Neutrophil (primary cell): ENCODE data around the gene SMARCA4.
"Not testable (repeated sequence)": the region's sequence is repeated elsewhere in the genome, so short reads cannot be mapped to it uniquely, and the experiment has no call there.

Experiments
- H3K27ac ChIP-seq: fragments of 200-600 bp; sonication (generic); 2 replicates; pipeline ENCODE4 v1.5.1; 2016; ENCODE audit warnings: mild to moderate bottlenecking, moderate library complexity
- H3K27me3 ChIP-seq: fragments of 200-600 bp; sonication (generic); 2 replicates; pipeline ENCODE4 v1.6.0; 2016; ENCODE audit warnings: mild to moderate bottlenecking
- H3K36me3 ChIP-seq: fragments of 200-600 bp; sonication (generic); 2 replicates; pipeline ENCODE4 v1.5.1; 2017
- H3K4me1 ChIP-seq, 2 experiments: fragments of 200-600 bp in 1 of 2; sonication (generic) in 1 of 2; 1 replicate in 1 of 2; 2 replicates in 1 of 2; pipeline versions ENCODE4 v1.5.1 to v1.6.1; 2013 to 2016; ENCODE audit warnings: low read depth in 1 of 2, low read length in 1 of 2, mild to moderate bottlenecking in 1 of 2, moderate library complexity in 1 of 2; ENCODE audit not compliant: control insufficient read depth in 1 of 2, insufficient read depth in 1 of 2
- H3K4me3 ChIP-seq, 2 experiments: fragments of 200-600 bp in 1 of 2; sonication (generic) in 1 of 2; 1 replicate in 1 of 2; 2 replicates in 1 of 2; pipeline ENCODE4 v1.5.1; 2013 to 2016; ENCODE audit warnings: low read depth in 1 of 2, low read length in 1 of 2, mild to moderate bottlenecking in 1 of 2, moderate library complexity in 1 of 2
- H3K9me3 ChIP-seq: fragments of 200-600 bp; sonication (generic); 2 replicates; pipeline ENCODE4 v1.5.1; 2016
- TF ChIP-seq, protein P1 (sequence below): fragments of 200-600 bp; sonication (generic); IDR thresholded peaks from 2 replicates; pipeline ENCODE4 v1.5.1; 2016; ENCODE audit warnings: antibody characterized with exemption

The SMARCA4 gene

DNA sequence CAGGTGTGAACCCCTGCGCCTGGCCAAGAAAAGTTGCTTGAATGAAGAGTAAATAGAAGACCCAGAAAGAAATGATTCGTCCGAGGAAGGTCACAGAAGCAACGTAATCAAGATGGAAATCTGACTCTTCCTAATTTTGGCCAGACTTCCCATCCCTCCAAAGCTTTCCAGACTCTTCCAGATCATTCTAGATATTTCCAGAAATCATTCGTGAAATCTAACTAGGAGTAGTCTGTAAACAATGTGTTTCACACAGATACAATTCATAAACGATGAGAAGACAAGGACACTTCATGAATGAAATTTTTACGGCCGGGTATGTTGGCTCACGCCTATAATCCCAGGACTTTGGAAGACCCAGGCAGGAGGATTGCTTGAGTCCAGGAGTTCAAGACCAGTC, 119.2 kb downstream of the SMARCA4 start:
- no peaks in the 10 kb centered on the region for H3K36me3 ChIP-seq
- no peaks in the 10 kb centered on the region for H3K9me3 ChIP-seq
- no peak overlapping the region for H3K27ac ChIP-seq
- no peaks in the 10 kb centered on the region for H3K27me3 ChIP-seq
- TF ChIP-seq, protein P1, sequence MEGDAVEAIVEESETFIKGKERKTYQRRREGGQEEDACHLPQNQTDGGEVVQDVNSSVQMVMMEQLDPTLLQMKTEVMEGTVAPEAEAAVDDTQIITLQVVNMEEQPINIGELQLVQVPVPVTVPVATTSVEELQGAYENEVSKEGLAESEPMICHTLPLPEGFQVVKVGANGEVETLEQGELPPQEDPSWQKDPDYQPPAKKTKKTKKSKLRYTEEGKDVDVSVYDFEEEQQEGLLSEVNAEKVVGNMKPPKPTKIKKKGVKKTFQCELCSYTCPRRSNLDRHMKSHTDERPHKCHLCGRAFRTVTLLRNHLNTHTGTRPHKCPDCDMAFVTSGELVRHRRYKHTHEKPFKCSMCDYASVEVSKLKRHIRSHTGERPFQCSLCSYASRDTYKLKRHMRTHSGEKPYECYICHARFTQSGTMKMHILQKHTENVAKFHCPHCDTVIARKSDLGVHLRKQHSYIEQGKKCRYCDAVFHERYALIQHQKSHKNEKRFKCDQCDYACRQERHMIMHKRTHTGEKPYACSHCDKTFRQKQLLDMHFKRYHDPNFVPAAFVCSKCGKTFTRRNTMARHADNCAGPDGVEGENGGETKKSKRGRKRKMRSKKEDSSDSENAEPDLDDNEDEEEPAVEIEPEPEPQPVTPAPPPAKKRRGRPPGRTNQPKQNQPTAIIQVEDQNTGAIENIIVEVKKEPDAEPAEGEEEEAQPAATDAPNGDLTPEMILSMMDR: no peak
- H3K4me1 ChIP-seq: peaks cover 14 to 25% of the 10 kb centered on the region in 2 experiments
- no peak overlapping the region for H3K4me3 ChIP-seq

- TF ChIP-seq, protein P1: no peak
- Histone ChIP-seq H3K27ac (no peak overlapping the region), H3K36me3 (no peaks in the 10 kb centered on the region), H3K27me3 (peaks cover 27% of the 10 kb centered on the region), H3K4me3 (no peak overlapping the region), H3K9me3 (no peaks in the 10 kb centered on the region), H3K4me1 (peaks cover 42 to 47% of the 10 kb centered on the region in 2 experiments)
These were observed 127.2 kb downstream of the SMARCA4 start for GRCh38 chr19:11087870-11088505.

- Histone ChIP-seq H3K4me1 (peaks cover 49 to 54% of the 10 kb centered on the region in 2 experiments), H3K9me3 (no peaks in the 10 kb centered on the region)
These were observed 127.8 kb downstream of the SMARCA4 start for GRCh38 chr19:11088506-11089253.

DNA sequence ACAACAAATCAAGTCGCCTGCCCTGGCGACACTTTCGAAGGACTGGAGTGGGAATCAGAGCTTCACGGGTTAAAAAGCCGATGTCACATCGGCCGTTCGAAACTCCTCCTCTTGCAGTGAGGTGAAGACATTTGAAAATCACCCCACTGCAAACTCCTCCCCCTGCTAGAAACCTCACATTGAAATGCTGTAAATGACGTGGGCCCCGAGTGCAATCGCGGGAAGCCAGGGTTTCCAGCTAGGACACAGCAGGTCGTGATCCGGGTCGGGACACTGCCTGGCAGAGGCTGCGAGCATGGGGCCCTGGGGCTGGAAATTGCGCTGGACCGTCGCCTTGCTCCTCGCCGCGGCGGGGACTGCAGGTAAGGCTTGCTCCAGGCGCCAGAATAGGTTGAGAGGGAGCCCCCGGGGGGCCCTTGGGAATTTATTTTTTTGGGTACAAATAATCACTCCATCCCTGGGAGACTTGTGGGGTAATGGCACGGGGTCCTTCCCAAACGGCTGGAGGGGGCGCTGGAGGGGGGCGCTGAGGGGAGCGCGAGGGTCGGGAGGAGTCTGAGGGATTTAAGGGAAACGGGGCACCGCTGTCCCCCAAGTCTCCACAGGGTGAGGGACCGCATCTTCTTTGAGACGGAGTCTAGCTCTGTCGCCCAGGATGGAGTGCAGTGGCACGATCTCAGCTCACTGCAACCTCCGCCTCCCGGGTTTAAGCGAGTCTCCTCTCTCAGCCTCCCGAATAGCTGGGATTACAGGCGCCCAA, 128.6 kb downstream of the SMARCA4 start, which contains the start of gene LDLR:
Gene LDLR (plus strand): TSS at position 210 of the 760 bp plus-strand sequence. CDS start 86 bp downstream, at position 296.
- no peaks in the 10 kb centered on the region for H3K9me3 ChIP-seq
- TF ChIP-seq, protein P1: no peak
- peak within 1 kb of the TSS; percentile 65 to 80 for H3K4me3 ChIP-seq
- peaks cover 27% of the 10 kb centered on the region for H3K27me3 ChIP-seq
- no peaks in the 10 kb centered on the region for H3K36me3 ChIP-seq
- H3K27ac ChIP-seq: peak within 1 kb of the TSS; percentile 85
- peaks cover 56 to 62% of the 10 kb centered on the region in 2 experiments for H3K4me1 ChIP-seq

More at GRCh38 chr19:11088506-11089253, 127.8 kb downstream of the SMARCA4 start:
- H3K27ac ChIP-seq: no peak overlapping the region
- H3K4me3 ChIP-seq: peak overlapping the region; percentile 65 to 80
- TF ChIP-seq, protein P1: no peak
- H3K36me3 ChIP-seq: no peaks in the 10 kb centered on the region
- H3K27me3 ChIP-seq: peaks cover 27% of the 10 kb centered on the region

GRCh38 chr19:11090014-11090263, 129.1 kb downstream of the SMARCA4 start:
- not testable (repeated sequence) for H3K36me3 ChIP-seq, H3K9me3 ChIP-seq
- H3K4me1 ChIP-seq: peaks cover 62 to 64% of the 10 kb centered on the region in 2 experiments
- H3K27me3 ChIP-seq: peaks cover 27% of the 10 kb centered on the region
- peak overlapping the region; percentile 65 to 80 for H3K4me3 ChIP-seq
- H3K27ac ChIP-seq: peak overlapping the region; percentile 85
